ENCODE results near the gene MTRF1L.
"Not testable (repeated sequence)": the region's sequence is repeated elsewhere in the genome, so short reads cannot be mapped to it uniquely, and the experiment has no call there.

DNA sequence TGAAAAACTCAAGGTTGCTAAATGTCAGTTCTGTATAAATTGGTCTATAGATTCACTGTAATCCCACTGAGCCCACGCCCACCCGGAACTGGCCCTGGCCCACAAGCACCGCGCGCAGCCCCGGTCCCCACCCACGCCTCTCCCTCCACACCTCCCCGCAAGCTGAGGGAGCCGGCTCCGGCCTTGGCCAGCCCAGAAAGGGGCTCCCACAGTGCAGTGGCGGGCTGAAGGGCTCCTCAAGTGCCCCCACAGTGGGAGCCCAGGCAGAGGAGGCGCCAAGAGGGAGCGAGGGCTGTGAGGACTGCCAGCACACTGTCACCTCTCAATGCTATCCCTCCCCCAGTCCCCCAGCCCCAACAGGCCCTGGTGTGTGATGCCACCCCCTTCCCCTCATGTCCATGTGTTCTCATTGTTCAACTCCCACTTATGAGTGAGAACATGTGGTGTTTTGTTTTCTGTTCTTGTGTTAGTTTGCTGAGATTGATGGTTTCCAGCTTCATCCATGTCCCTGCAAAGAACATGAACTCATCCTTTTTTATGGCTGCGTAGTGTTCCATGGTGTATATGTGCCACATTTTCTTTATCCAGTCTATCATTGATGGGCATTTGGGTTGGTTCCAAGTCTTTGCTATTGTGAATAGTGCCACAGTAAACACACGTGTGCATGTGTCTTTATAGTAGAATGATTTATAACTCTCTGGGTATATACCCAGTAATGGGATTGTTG is 36.2 kb downstream of the MTRF1L start:
- TF ChIP-seq, protein P1, sequence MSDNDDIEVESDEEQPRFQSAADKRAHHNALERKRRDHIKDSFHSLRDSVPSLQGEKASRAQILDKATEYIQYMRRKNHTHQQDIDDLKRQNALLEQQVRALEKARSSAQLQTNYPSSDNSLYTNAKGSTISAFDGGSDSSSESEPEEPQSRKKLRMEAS (CRISPR knock-in tag; IDR thresholded peaks at IDR 0.05), result not testable (repeated sequence)
- TF ChIP-seq, protein P2, sequence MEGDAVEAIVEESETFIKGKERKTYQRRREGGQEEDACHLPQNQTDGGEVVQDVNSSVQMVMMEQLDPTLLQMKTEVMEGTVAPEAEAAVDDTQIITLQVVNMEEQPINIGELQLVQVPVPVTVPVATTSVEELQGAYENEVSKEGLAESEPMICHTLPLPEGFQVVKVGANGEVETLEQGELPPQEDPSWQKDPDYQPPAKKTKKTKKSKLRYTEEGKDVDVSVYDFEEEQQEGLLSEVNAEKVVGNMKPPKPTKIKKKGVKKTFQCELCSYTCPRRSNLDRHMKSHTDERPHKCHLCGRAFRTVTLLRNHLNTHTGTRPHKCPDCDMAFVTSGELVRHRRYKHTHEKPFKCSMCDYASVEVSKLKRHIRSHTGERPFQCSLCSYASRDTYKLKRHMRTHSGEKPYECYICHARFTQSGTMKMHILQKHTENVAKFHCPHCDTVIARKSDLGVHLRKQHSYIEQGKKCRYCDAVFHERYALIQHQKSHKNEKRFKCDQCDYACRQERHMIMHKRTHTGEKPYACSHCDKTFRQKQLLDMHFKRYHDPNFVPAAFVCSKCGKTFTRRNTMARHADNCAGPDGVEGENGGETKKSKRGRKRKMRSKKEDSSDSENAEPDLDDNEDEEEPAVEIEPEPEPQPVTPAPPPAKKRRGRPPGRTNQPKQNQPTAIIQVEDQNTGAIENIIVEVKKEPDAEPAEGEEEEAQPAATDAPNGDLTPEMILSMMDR (IDR thresholded peaks at IDR 0.05), result not testable (repeated sequence)
- TF ChIP-seq, protein P3, sequence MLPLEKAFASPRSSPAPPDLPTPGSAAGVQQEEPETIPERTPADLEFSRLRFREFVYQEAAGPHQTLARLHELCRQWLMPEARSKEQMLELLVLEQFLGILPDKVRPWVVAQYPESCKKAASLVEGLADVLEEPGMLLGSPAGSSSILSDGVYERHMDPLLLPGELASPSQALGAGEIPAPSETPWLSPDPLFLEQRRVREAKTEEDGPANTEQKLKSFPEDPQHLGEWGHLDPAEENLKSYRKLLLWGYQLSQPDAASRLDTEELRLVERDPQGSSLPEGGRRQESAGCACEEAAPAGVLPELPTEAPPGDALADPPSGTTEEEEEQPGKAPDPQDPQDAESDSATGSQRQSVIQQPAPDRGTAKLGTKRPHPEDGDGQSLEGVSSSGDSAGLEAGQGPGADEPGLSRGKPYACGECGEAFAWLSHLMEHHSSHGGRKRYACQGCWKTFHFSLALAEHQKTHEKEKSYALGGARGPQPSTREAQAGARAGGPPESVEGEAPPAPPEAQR (CRISPR knock-in tag; IDR thresholded peaks at IDR 0.05), result not testable (repeated sequence)
- TF ChIP-seq, protein P4, sequence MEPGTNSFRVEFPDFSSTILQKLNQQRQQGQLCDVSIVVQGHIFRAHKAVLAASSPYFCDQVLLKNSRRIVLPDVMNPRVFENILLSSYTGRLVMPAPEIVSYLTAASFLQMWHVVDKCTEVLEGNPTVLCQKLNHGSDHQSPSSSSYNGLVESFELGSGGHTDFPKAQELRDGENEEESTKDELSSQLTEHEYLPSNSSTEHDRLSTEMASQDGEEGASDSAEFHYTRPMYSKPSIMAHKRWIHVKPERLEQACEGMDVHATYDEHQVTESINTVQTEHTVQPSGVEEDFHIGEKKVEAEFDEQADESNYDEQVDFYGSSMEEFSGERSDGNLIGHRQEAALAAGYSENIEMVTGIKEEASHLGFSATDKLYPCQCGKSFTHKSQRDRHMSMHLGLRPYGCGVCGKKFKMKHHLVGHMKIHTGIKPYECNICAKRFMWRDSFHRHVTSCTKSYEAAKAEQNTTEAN (CRISPR knock-in tag; IDR thresholded peaks at IDR 0.05), result not testable (repeated sequence)
- TF ChIP-seq ZNF121 (CRISPR knock-in tag; IDR thresholded peaks at IDR 0.05); ZNF423 (CRISPR knock-in tag; IDR thresholded peaks at IDR 0.05); ZNF263 (CRISPR knock-in tag; IDR thresholded peaks at IDR 0.05; ENCODE audit: low read depth); ELF4 (CRISPR knock-in tag; IDR thresholded peaks at IDR 0.05; ENCODE audit: low read depth); SP1 (CRISPR knock-in tag; conservative IDR thresholded peaks at IDR 0.05); RELA (CRISPR knock-in tag; IDR thresholded peaks at IDR 0.05; ENCODE audit: borderline replicate concordance); CBFB (CRISPR knock-in tag; IDR thresholded peaks at IDR 0.05; ENCODE audit: low read depth); TEAD1 (CRISPR knock-in tag; IDR thresholded peaks at IDR 0.05); CREB1 (CRISPR knock-in tag; IDR thresholded peaks at IDR 0.05): not testable (repeated sequence)
- TF ChIP-seq, protein P5, sequence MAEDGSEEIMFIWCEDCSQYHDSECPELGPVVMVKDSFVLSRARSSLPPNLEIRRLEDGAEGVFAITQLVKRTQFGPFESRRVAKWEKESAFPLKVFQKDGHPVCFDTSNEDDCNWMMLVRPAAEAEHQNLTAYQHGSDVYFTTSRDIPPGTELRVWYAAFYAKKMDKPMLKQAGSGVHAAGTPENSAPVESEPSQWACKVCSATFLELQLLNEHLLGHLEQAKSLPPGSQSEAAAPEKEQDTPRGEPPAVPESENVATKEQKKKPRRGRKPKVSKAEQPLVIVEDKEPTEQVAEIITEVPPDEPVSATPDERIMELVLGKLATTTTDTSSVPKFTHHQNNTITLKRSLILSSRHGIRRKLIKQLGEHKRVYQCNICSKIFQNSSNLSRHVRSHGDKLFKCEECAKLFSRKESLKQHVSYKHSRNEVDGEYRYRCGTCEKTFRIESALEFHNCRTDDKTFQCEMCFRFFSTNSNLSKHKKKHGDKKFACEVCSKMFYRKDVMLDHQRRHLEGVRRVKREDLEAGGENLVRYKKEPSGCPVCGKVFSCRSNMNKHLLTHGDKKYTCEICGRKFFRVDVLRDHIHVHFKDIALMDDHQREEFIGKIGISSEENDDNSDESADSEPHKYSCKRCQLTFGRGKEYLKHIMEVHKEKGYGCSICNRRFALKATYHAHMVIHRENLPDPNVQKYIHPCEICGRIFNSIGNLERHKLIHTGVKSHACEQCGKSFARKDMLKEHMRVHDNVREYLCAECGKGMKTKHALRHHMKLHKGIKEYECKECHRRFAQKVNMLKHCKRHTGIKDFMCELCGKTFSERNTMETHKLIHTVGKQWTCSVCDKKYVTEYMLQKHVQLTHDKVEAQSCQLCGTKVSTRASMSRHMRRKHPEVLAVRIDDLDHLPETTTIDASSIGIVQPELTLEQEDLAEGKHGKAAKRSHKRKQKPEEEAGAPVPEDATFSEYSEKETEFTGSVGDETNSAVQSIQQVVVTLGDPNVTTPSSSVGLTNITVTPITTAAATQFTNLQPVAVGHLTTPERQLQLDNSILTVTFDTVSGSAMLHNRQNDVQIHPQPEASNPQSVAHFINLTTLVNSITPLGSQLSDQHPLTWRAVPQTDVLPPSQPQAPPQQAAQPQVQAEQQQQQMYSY (CRISPR knock-in tag; IDR thresholded peaks at IDR 0.05), result not testable (repeated sequence)
